HG03103 (cell line): ENCODE measurements around the gene GREB1.

Experiments used
- ATAC-seq: cut with Tn5 transposase; IDR thresholded peaks from one replicate; pipeline ENCODE4 v1.9.1; 2021; ENCODE audit warnings: low read depth; ENCODE audit not compliant: unreplicated experiment

The GREB1 gene

GRCh38 chr2:11533278-11534070 is at the start of gene GREB1:
TSS of gene GREB1 (plus strand) at chr2:11534045. CDS start at chr2:11556615, 22,570 bp downstream.
- no peak for ATAC-seq

GRCh38 chr2:11488809-11489208 is 45.0 kb upstream of the GREB1 start:
- ATAC-seq, result no peak

DNA sequence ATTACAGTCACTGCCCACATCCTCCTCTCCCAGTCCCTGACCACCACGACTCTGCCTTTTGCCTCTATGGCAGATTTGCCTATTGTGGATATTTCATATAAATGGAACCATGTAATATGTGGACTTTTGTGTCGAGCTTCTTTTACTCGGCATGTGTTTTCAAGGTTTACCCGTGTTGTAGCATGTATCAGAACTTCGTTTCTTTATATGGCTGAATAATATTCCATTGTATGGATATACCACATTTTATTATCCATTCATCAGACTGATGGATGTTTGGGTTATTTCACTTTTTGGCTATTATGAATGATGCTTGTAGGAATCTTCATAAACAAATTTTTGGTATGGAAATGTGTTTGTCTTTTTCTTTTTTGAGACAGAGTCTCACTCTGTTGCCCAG is 43.7 kb upstream of the GREB1 start:
- no peak for ATAC-seq

DNA sequence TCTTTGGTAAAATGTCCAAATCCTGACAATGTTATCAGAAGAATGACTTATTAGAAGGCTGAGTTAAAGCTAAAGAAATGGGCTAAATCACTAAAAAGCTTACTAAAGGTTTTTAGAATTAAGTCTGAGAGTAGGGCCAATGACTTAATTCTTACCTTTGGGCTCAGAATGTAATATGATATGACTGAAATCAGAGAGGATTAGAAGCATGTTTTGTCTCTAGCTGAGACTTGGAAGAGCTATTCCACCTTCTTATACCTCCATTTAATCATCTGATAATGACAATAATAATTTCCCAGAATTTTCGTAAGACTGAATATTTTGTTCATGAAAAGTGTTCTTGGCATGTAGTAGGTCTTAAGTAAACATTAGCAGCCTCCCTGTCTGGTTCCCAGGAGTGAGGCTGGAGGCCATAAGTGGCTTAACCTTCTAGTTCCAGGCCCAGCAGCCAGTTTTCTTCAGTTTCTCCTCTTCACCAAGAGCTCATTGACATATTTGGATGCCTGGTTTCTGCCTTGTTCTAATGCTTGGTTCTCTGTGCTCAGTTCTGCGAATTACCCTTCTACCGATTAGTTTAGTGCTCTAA is 42.4 kb upstream of the GREB1 start:
- no peak for ATAC-seq

DNA sequence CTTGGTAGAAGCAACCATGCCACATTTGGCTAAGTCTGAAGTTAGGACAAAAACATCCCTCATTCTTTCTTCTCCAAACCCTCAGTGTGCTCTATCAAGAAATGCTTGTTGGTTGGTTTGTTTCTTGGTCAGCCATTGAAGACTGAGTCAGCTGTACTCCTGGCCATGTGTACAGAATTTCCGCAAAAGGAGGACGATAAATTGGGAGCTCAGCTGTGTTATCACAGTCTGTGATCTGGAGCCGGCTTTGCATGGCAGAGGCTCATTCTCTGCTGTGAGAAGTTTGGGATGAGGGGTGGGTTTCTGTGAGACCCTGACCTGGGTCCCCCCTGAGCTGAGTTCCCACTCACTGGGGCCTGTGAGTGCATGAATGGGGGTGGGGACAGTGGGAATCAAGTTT is 41.6 kb upstream of the GREB1 start:
- no peak for ATAC-seq

- no peak for ATAC-seq
Observed at GRCh38 chr2:11492720-11493119, 41.1 kb upstream of the GREB1 start.

DNA sequence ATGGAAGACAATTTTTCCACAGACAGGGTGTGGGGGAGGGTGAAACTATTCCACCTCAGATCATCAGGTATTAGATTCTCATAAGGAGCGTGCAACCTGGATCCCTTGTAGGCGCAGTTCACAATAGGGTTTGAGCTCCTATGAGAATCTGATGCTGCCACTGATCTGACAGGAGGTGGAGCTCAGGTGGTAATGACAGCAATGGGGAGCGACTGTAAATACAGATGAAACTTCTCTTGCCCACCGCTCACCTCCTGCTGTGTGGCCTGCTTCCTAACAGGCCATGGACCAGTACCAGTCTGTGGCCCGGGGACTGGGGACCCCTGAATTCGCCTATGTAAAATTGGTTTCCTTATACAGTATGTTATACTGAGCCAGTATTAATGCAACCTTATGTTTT is 40.6 kb upstream of the GREB1 start:
- ATAC-seq, result no peak

DNA sequence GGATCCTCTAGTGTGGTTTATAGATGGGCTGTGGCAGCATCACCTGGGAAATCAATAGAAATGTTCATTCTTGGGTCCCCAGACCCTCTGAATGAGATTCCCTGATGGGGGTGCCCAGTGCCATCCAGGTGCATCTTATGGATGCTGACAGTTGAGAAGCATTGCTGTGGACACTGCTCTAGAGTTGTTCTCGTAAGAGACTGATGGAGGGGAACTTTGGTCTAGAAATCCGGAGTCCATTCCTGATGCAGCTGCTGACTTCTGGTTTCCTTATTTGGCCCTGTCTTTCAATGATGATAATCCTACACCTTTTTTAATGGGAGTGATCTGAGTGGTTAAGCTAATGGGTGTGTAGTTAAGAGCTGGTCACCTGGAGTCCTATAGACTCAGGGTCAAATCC is 39.5 kb upstream of the GREB1 start:
- no peak for ATAC-seq

- ATAC-seq, result no peak
Observed at GRCh38 chr2:11495844-11496681, 37.8 kb upstream of the GREB1 start.

DNA sequence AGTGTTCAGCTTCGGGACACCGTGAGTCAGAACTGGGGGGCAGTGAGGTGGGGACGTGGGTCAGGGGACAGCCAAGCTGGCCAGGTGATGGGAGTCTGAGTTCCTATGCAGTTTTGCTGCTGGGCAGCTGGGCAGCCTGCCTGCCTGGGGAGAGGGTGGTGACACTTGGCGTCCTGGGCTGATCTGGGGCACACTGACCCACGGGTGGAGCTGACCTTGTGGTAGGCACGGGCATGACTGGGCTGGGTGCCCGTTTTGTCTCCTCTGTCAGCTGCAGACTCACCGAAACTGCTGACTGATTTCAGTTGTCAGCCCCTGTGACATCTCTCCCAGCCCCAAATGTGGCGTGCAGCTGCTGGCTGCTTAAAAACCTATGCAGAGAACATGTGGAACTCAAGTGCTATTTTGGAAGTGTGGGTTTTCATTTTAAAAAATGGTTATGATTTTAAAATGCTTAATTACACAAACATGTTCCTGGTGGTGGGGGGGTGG is 35.3 kb upstream of the GREB1 start:
- ATAC-seq, result peak; percentile 65

GRCh38 chr2:11499081-11499743 is 34.6 kb upstream of the GREB1 start:
- ATAC-seq, result no peak

- no peak for ATAC-seq
Observed at GRCh38 chr2:11500702-11501303, 33.0 kb upstream of the GREB1 start.

- no peak for ATAC-seq
Observed at GRCh38 chr2:11502740-11503292, 31.0 kb upstream of the GREB1 start.

DNA sequence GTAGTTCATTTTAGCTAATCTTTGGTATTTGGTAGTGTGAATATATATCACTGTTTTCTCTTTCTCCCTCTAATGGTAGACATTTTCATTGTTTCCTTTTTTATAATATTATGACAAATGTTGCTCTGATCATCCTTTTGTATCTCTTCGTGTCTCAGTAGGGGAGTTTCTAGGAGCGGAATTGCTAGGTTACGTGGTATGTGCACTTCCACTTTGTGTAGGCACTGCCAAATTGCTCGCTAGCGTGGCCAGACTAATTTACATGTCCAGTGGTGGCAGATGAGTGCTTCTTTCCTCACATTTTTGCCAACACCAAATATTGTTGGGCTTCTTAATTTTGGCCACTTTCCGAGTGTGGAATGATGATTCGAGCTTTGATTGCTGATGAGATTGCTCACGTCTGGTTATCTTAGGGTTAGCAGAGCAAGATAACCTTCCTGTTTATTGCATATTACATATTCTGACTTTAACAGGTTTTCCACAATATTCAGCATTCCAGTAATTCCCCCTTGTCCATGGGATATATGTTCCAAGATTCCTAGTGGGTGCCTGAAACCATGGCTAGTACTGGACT is 30.4 kb upstream of the GREB1 start:
- no peak for ATAC-seq

- no peak for ATAC-seq
Observed at GRCh38 chr2:11505652-11506610, 27.9 kb upstream of the GREB1 start.

- ATAC-seq, result no peak
Observed at GRCh38 chr2:11506611-11506969, 27.3 kb upstream of the GREB1 start.

DNA sequence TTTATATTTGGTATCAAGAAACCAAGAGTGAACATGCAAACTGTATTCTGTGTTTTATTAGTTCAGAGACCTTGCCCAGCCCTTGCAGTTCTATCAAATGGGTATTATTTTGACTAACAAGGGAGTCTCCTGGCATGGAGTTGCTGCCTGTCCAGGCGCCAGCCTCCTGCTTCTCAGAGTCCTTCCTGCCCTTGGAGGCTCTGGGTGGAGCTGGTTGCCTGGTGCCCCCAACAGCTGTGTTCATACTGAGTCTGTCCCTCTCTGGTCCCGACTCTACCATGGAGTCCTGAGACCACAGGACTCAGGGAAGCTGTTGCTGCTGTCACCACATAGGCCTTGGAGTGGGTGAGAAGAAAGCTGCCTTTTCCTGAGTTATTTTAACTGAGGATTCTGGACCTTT is 26.3 kb upstream of the GREB1 start:
- no peak for ATAC-seq

DNA sequence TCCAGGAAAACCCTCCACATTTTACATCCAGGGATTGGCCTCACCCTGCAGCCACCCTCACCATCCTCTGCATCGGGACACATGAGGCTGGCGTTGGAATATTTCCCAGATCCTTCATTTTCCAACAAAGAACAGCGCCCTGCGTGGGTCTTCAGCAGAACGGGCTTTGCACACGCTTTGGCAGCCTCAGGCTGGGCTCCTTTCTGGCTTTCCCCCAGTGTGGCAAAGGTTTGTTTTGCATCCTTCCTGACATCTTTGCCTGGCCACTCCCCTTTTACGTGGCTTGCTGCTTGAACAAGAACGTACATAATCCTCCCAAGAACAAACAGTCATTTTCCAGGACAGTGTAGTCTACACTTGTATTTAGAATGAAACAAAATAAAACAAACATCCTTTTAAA is 25.6 kb upstream of the GREB1 start:
- ATAC-seq, result no peak
